ENCODE measurements around the gene OSCAR.

OSCAR gene

GRCh38 chr19:54081032-54081431 is 19.6 kb downstream of the OSCAR start, which contains the start of gene TARM1:
Gene TARM1, minus strand, starts transcription at chr19:54081365. Its CDS starts 25 bp downstream, at chr19:54081340.
- DNase-seq, result no peak

DNA sequence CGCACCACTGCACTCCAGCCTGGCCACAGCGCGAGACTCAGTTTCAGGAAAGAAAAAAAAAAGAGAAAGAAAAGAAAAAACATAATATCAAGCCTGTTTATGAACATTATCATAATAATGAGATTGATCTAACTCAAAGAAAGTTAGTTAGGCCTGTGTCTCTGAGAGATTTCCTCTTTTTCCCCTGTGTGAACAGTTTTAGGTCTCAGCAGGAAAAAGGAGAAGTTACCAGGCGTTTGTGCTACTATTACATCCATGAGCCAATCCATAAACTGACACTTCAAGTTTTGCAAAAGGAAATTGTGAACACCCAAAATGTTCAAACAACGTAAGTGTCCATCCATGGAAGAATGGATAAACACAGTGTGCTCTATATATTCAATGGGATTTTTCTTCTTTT is 23.3 kb downstream of the OSCAR start:
- DNase-seq, result no peak

DNA sequence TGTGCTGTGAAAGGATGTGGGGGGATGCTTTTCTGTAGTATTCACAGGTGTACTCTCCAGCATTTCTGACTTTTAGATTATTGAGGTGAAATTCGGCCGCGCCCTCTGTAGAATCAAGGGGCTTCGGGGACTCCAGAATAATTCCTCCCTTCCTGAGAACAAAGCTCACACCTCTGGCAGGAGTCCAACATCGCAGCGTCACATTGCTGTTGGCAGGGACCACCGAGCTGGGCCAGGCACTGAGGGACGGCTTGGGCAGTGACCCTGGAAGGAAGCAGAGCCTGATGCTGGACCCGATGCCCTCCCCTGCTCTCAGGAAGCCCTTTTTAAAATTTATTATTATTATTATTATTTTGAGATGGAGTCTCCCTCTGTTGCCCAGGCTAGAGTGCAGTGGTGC is 25.8 kb downstream of the OSCAR start:
- no peak for DNase-seq

GRCh38 chr19:54073829-54074228 is 26.8 kb downstream of the OSCAR start:
- no peak for DNase-seq

DNA sequence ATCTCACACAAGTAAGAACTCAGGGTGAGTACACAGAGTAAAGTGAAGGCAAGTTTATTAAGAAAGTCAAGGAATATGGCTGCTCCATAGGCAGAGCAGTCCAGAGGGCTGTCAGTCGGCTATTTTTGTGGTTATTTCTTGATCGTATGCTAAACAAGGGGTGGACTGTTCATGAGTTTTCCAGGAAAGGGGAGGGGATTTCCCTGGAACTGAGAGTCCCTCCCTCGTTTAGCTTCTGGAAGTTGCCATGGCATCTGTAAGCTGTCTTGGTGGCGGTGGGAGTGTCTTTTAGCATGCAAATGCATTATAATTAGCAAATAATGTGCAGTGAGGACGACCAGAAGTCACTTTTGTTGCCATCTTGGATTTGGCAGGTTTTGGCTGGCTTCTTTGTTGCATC is 31.1 kb downstream of the OSCAR start:
- DNase-seq, result no peak

DNA sequence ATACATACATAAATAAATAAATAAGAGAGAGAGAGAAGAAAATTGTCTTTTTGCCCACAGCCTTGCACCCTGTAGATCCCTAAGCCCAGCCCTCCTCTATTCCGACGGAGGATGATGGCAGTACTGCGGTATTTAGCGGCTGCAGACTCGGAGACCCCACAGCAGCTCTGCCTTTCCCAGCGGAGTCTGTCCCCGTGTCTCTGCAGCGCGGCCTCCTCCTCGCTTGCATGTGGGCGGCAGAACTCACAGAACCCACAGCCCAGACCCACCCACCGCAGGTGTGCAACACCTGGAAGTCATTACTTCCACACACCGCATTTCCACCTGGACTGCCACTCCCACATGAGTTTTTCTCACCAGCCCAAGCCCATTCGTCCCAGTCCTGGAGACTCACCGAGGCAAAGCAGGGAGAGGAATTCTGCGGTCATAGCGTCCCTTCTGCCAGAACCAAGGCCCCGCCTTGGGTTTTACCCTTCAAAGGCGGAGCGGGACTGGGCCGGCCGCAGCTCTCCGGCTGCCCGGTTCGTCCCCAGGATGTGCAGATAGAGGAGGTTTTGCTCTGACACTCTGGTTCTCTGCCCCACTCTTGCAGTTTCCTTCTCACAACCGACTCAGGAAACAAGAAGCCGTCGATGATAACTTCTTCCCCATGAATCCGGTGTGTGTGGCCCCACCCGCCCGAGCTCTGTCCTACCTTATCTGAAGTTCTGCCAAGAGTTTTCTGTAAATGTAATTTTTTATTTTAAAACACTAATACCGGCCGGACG is 37.1 kb downstream of the OSCAR start, which contains the start of gene VSTM1:
TSS of gene VSTM1 (minus strand) at position 548 of the 767 bp plus-strand sequence. CDS start at position 428, 120 bp downstream.
- DNase-seq, result no peak

DNA sequence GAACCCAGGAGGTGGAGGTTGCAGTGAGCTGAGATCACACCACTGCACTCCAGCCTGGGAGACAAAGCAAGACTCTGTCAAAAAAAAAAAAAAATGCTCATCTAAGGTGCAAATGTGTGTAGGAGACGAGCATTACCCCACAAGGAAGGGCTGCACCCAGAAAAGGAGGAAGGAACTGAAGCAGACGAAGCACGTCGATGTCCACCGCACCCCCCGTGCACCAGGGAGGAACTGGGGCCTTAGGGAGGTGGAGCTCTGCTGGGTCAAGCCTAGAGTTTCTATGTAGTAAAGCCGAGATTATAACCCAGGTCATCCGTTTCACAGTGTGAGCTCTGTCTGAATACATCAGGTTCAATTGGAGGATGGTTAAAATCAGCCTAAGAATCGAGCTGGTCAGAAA is 38.0 kb downstream of the OSCAR start:
- DNase-seq, result no peak

DNA sequence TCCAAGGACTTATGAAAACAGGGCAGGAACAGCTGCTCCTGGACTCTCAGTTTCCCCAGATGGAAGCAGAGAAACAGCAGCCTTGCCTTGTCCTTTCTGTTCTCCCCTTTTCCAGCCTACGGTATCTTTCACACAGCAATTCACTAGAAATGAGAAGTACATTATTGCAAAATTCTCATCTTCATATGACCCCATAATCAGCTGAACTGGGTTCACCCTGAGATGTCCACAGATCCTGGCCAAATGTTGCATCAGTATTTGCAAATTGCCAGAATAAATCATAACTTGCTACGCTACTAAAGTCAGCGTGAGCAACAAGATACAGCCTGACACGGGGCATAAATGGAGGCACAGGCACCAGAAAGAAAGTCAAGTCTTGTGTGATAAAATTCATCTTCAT is 53.0 kb downstream of the OSCAR start:
- no peak for DNase-seq

DNA sequence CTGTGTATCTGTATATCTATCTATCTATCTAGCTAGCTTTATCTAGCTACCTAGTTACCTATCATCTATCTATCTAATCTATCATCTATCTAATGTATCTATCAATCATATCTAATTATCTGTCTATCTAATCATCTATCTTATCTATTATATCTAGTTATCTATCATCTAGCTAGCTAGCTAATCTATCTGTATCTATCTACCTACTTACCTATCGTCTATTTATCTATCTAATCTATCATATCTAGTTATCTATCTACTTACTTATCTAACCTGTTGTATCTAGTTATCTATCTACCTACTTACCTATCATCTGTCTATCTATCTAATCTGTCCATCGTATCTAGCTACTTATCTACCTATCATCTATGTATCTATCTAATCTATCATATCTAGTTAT is 54.8 kb downstream of the OSCAR start:
- no peak for DNase-seq

All from NCI-H345 (cell line).